22Rv1 (cell line): ENCODE measurements around the gene DNAI2.

Experiments used
- CTCF ChIP-seq: fragments of 450-650 bp; IDR thresholded peaks from 2 replicates; pipeline ENCODE4 v1.5.1; 2017; ENCODE audit warnings: mild to moderate bottlenecking
- ZFX ChIP-seq: fragments of 450-650 bp; IDR thresholded peaks from 2 replicates; pipeline ENCODE4 v1.6.1; 2017; ENCODE audit warnings: antibody characterized with exemption, borderline replicate concordance

- TF ChIP-seq CTCF (no peak), ZFX (no peak)
These were observed 58.1 kb downstream of the DNAI2 start for GRCh38 chr17:74332017-74332650.
